Measurements from ENCODE around the gene SLIT3.

Gene SLIT3

DNA sequence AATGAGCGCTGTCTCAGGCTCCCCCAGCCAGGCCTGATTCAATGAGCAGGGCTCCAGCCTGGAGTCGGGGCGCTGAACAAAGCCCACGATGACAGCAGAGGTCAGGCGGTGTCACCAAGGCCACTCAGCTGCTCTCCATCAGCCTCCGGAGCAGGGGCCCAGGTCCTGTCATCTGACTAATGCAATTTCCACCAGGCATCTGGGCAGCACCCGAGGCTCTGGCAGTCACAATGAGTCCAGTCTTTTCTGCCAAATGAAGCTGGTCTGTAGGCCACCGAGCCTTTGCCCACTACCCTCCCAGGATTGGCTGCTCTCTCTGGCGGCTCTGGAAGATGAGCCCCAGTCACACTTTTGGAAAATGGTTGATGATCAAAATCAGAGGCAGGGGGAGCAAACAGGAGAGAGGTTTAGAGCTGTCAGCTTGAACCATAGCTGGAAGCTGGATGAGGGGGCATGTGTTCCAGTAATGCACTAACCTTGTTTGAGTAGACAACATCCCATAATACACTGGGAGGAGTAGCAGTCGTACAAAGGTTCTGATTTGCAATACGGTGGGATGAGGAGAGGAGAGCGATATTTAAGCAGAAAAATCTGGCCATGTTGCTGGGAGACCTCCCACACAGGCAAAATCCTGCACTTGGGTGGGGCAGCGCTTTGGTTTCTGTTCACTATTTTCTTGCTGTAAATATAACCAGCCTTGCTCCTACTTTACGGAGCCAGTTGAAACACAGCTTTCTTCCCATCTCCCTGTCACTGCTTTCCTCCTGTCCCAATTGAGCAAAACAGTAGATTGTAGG, 415.4 kb downstream of the SLIT3 start:
- no peak overlapping the region for H3K27ac ChIP-seq (ENCODE audit: low read length)
- H3K9me3 ChIP-seq (ENCODE audit: insufficient read depth, low read length), result no peaks in the 10 kb centered on the region
- H4K20me1 ChIP-seq (ENCODE audit: insufficient read depth, low read length), result peaks cover 23% of the 10 kb centered on the region
- H3K4me1 ChIP-seq (ENCODE audit: low read length), result no peaks in the 10 kb centered on the region
- H3K9ac ChIP-seq (ENCODE audit: low read length), result no peak overlapping the region
- no peak overlapping the region for H2AFZ ChIP-seq (ENCODE audit: low read depth, low read length)
- no peak overlapping the region for H3K4me3 ChIP-seq (ENCODE audit: low read length)
- H3K36me3 ChIP-seq (replicated peaks; ENCODE audit: low read depth, low read length), result no peaks in the 10 kb centered on the region
- no peaks in the 10 kb centered on the region for H3K79me2 ChIP-seq (ENCODE audit: low read length)
- H3K27me3 ChIP-seq (ENCODE audit: low read depth, low read length), result peaks cover 80% of the 10 kb centered on the region
- TF ChIP-seq EZH2phosphoT487 (IDR thresholded peaks at IDR 0.05; ENCODE audit: low read depth), result no peak
- TF ChIP-seq, protein P1, sequence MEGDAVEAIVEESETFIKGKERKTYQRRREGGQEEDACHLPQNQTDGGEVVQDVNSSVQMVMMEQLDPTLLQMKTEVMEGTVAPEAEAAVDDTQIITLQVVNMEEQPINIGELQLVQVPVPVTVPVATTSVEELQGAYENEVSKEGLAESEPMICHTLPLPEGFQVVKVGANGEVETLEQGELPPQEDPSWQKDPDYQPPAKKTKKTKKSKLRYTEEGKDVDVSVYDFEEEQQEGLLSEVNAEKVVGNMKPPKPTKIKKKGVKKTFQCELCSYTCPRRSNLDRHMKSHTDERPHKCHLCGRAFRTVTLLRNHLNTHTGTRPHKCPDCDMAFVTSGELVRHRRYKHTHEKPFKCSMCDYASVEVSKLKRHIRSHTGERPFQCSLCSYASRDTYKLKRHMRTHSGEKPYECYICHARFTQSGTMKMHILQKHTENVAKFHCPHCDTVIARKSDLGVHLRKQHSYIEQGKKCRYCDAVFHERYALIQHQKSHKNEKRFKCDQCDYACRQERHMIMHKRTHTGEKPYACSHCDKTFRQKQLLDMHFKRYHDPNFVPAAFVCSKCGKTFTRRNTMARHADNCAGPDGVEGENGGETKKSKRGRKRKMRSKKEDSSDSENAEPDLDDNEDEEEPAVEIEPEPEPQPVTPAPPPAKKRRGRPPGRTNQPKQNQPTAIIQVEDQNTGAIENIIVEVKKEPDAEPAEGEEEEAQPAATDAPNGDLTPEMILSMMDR (IDR thresholded peaks at IDR 0.05; ENCODE audit: low read depth, low read length), result no peak
- H3K4me2 ChIP-seq (ENCODE audit: low read length), result no peak overlapping the region

DNA sequence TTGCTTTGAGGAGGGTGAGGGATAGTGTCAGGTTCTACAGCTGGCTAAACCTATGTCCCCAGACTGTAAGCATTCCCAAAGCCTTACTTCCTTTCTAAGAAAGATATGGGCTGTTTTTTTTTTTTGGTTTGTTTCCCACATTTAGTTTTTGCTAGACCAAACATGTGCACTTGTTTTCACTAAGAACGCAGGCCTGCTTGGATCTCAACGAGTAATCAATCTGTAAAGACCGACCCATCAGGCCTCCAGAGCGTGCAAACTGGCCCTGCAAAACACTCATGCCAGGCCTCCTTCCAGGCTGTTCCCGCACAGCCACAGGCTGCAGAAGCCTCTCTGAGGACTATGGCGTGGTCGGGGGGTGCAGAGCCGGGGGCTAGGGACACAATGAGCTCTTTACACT, 416.9 kb downstream of the SLIT3 start:
- H3K4me3 ChIP-seq (ENCODE audit: low read length), result no peak overlapping the region
- H3K9ac ChIP-seq (ENCODE audit: low read length), result no peak overlapping the region
- H3K4me2 ChIP-seq (ENCODE audit: low read length), result no peak overlapping the region
- H3K36me3 ChIP-seq (replicated peaks; ENCODE audit: low read depth, low read length), result no peaks in the 10 kb centered on the region
- no peaks in the 10 kb centered on the region for H3K9me3 ChIP-seq (ENCODE audit: insufficient read depth, low read length)
- TF ChIP-seq, protein P1 (IDR thresholded peaks at IDR 0.05; ENCODE audit: low read depth, low read length), result no peak
- TF ChIP-seq EZH2phosphoT487 (IDR thresholded peaks at IDR 0.05; ENCODE audit: low read depth), result no peak
- H3K27ac ChIP-seq (ENCODE audit: low read length), result no peak overlapping the region
- no peaks in the 10 kb centered on the region for H3K79me2 ChIP-seq (ENCODE audit: low read length)
- no peak overlapping the region for H2AFZ ChIP-seq (ENCODE audit: low read depth, low read length)
- H3K4me1 ChIP-seq (ENCODE audit: low read length), result peaks cover 12% of the 10 kb centered on the region
- H3K27me3 ChIP-seq (ENCODE audit: low read depth, low read length), result peaks cover 86% of the 10 kb centered on the region
- H4K20me1 ChIP-seq (ENCODE audit: insufficient read depth, low read length), result peaks cover 36% of the 10 kb centered on the region

DNA sequence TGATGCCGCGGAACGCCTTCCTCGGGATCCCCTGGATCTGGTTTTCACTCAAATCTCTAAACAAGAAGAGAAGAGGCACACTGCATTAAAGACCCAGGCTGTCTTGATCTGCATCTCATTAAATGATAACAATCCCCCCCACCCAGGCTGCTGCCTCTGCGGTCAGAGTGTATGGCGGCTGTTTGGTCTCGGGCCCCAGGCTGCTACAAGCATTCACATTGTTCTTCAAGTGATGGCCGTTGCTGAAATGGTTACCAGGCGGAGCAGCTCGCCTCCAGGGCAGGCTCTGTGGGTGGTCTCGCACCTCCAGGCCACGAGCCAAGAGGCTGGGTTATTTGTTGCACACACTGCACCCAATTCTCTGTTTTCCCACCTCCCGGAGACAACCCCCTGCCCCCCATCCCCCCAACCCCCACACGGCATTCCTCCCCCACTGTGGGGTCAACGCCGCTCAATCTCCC, 417.6 kb downstream of the SLIT3 start:
- no peaks in the 10 kb centered on the region for H3K9me3 ChIP-seq (ENCODE audit: insufficient read depth, low read length)
- no peak overlapping the region for H3K9ac ChIP-seq (ENCODE audit: low read length)
- no peak overlapping the region for H3K4me3 ChIP-seq (ENCODE audit: low read length)
- H3K4me2 ChIP-seq (ENCODE audit: low read length), result no peak overlapping the region
- H3K79me2 ChIP-seq (ENCODE audit: low read length), result no peaks in the 10 kb centered on the region
- H3K27me3 ChIP-seq (ENCODE audit: low read depth, low read length), result peaks cover 83% of the 10 kb centered on the region
- H3K36me3 ChIP-seq (replicated peaks; ENCODE audit: low read depth, low read length), result no peaks in the 10 kb centered on the region
- no peak overlapping the region for H3K27ac ChIP-seq (ENCODE audit: low read length)
- peaks cover 40% of the 10 kb centered on the region for H4K20me1 ChIP-seq (ENCODE audit: insufficient read depth, low read length)
- H2AFZ ChIP-seq (ENCODE audit: low read depth, low read length), result no peak overlapping the region
- no peak for TF ChIP-seq EZH2phosphoT487 (IDR thresholded peaks at IDR 0.05; ENCODE audit: low read depth)
- TF ChIP-seq, protein P1 (IDR thresholded peaks at IDR 0.05; ENCODE audit: low read depth, low read length), result no peak
- peaks cover 12% of the 10 kb centered on the region for H3K4me1 ChIP-seq (ENCODE audit: low read length)

DNA sequence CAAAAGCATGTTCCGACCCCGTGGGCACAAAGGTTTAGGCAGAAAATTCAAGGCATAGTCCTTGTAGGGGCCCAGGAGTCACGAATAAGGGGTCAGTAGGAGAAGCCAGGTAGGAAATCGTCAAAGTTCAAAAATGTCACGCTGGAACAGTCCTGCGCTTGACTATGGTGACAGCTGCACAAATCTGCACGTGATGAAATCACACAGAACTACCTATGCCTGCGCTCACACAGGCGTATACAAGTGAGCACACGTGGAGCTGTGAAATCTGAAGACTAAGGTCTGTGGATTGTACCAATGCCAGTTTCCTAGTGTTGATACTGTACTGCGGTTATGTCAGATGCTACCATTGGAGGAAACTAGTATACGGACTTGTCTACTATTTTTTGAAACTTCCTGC, 418.7 kb downstream of the SLIT3 start:
- TF ChIP-seq, protein P1 (IDR thresholded peaks at IDR 0.05; ENCODE audit: low read depth, low read length), result no peak
- TF ChIP-seq EZH2phosphoT487 (IDR thresholded peaks at IDR 0.05; ENCODE audit: low read depth), result no peak
- no peak overlapping the region for H3K9ac ChIP-seq (ENCODE audit: low read length)
- H2AFZ ChIP-seq (ENCODE audit: low read depth, low read length), result no peak overlapping the region
- H3K4me1 ChIP-seq (ENCODE audit: low read length), result peaks cover 12% of the 10 kb centered on the region
- H3K27me3 ChIP-seq (ENCODE audit: low read depth, low read length), result peaks cover 83% of the 10 kb centered on the region
- peaks cover 50% of the 10 kb centered on the region for H4K20me1 ChIP-seq (ENCODE audit: insufficient read depth, low read length)
- no peaks in the 10 kb centered on the region for H3K9me3 ChIP-seq (ENCODE audit: insufficient read depth, low read length)
- no peaks in the 10 kb centered on the region for H3K36me3 ChIP-seq (replicated peaks; ENCODE audit: low read depth, low read length)
- no peak overlapping the region for H3K4me2 ChIP-seq (ENCODE audit: low read length)
- H3K27ac ChIP-seq (ENCODE audit: low read length), result no peak overlapping the region
- no peaks in the 10 kb centered on the region for H3K79me2 ChIP-seq (ENCODE audit: low read length)
- H3K4me3 ChIP-seq (ENCODE audit: low read length), result no peak overlapping the region
